Neural cell (in vitro differentiated cells): ENCODE measurements around the gene C10orf62. TPM values are rescaled to one million over a fixed set of nuclear protein-coding genes. Genes with fewer than 3 reads are reported as not detected.

ENCODE experiments used
- H2AFZ ChIP-seq: fragments of 200-600, 300-800 bp; sonication (generic), shearing (Covaris generic); 2 replicates; pipeline ENCODE4 v1.6.0; 2014; ENCODE audit warnings: low read depth, mild to moderate bottlenecking, antibody characterized with exemption, low read length, moderate library complexity
- H3F3A ChIP-seq: fragments of 200-600 bp; shearing (Covaris generic); 2 replicates; pipeline ENCODE4 v1.6.1; 2016; ENCODE audit warnings: mild to moderate bottlenecking, moderate library complexity, mixed read lengths, antibody characterized with exemption, low read length; ENCODE audit not compliant: insufficient read depth, poor library complexity, severe bottlenecking
- H3K27ac ChIP-seq: fragments of 200-600, 300-800 bp; sonication (generic), shearing (Covaris generic); 2 replicates; pipeline ENCODE4 v1.5.1; 2014; ENCODE audit warnings: mild to moderate bottlenecking, low read length, moderate library complexity
- H3K27me3 ChIP-seq: fragments of 300-800, 200-600 bp; sonication (generic), shearing (Covaris generic); 2 replicates; pipeline ENCODE4 v1.6.0; 2014; ENCODE audit warnings: mild to moderate bottlenecking, low read depth, low read length, moderate library complexity; ENCODE audit not compliant: insufficient read depth
- H3K36me3 ChIP-seq: fragments of 300-800, 200-600 bp; sonication (generic), shearing (Covaris generic); 2 replicates; pipeline ENCODE4 v1.5.1; 2014; ENCODE audit warnings: mild to moderate bottlenecking, antibody characterized with exemption, low read length, moderate library complexity; ENCODE audit not compliant: insufficient read depth
- H3K4me2 ChIP-seq: fragments of 300-800, 200-600 bp; sonication (generic), shearing (Covaris generic); 2 replicates; pipeline ENCODE4 v1.6.0; 2014; ENCODE audit warnings: mild to moderate bottlenecking, low read length
- H3K4me3 ChIP-seq: fragments of 300-800, 200-600 bp; sonication (generic), shearing (Covaris generic); 2 replicates; pipeline ENCODE4 v1.5.1; 2014; ENCODE audit warnings: mild to moderate bottlenecking, low read length, moderate library complexity
- H3K79me2 ChIP-seq: fragments of 200-600 bp; shearing (Covaris generic); replicated peaks from 2 replicates; pipeline ENCODE4 v1.6.0; 2014; ENCODE audit warnings: mild to moderate bottlenecking, low read length, moderate library complexity; ENCODE audit not compliant: insufficient read depth
- H3K9ac ChIP-seq: fragments of 300-800, 200-600 bp; sonication (generic), shearing (Covaris generic); 2 replicates; pipeline ENCODE4 v1.6.1; 2016; ENCODE audit warnings: mild to moderate bottlenecking, low read length, mixed read lengths
- H3K9me2 ChIP-seq: fragments of 200-600 bp; shearing (Covaris generic); 2 replicates; pipeline ENCODE4 v1.6.1; 2016; ENCODE audit warnings: mild to moderate bottlenecking, low read length, mixed read lengths; ENCODE audit not compliant: insufficient read depth
- H3K9me3 ChIP-seq: fragments of 200-600, 300-800 bp; sonication (generic), shearing (Covaris generic); 2 replicates; pipeline ENCODE4 v1.6.1; 2016; ENCODE audit warnings: mild to moderate bottlenecking, mixed run types, low read length, moderate library complexity, mixed read lengths
- H4K20me1 ChIP-seq: fragments of 200-600 bp; shearing (Covaris generic); 2 replicates; pipeline ENCODE4 v1.6.1; 2016; ENCODE audit warnings: mild to moderate bottlenecking, mixed run types; ENCODE audit not compliant: insufficient read depth
- CTCF ChIP-seq: fragments of 450-650 bp; IDR thresholded peaks from 2 replicates; pipeline ENCODE4 v1.5.1; 2014; ENCODE audit warnings: antibody characterized with exemption, mild to moderate bottlenecking, moderate library complexity; ENCODE audit not compliant: poor library complexity, severe bottlenecking
- EP300 ChIP-seq: fragments of 450-650 bp; conservative IDR thresholded peaks from 2 replicates; pipeline ENCODE4 v1.6.1; 2014; ENCODE audit warnings: antibody characterized with exemption, mild to moderate bottlenecking, moderate library complexity; ENCODE audit not compliant: poor library complexity, severe bottlenecking
- EZH2 ChIP-seq: fragments of 200-600, 300-800 bp; shearing (Covaris generic), sonication (generic); IDR thresholded peaks from 2 replicates; pipeline ENCODE4 v1.6.1; 2014; ENCODE audit warnings: antibody characterized with exemption, low read length, borderline replicate concordance, mild to moderate bottlenecking; ENCODE audit not compliant: insufficient read depth, poor library complexity, severe bottlenecking
- MXI1 ChIP-seq: fragments of 450-650 bp; conservative IDR thresholded peaks from 2 replicates; pipeline ENCODE4 v1.6.1; 2014; ENCODE audit warnings: antibody characterized with exemption, mild to moderate bottlenecking; ENCODE audit not compliant: poor library complexity, severe bottlenecking
- POLR2AphosphoS5 ChIP-seq: IDR thresholded peaks from 2 replicates; pipeline ENCODE4 v1.6.1; 2012
- RAD21 ChIP-seq: fragments of 450-650 bp; conservative IDR thresholded peaks from 2 replicates; pipeline ENCODE4 v1.6.1; 2014; ENCODE audit warnings: antibody characterized with exemption, mild to moderate bottlenecking, moderate library complexity
- REST ChIP-seq: IDR thresholded peaks from 2 replicates; pipeline ENCODE4 v1.6.1; 2012; ENCODE audit warnings: borderline replicate concordance
- SMC3 ChIP-seq: fragments of 450-650 bp; conservative IDR thresholded peaks from 2 replicates; pipeline ENCODE4 v1.6.1; 2014; ENCODE audit warnings: antibody characterized with exemption, mild to moderate bottlenecking, moderate library complexity; ENCODE audit not compliant: poor library complexity
- TAF1 ChIP-seq: IDR thresholded peaks from 2 replicates; pipeline ENCODE4 v1.6.1; 2012; ENCODE audit warnings: low read depth
- polyA plus RNA-seq: library from polyadenylated mRNA; depleted of rRNA; stranded (reverse); fragments of >200 nt; gene quantifications from 2 replicates; pipeline ENCODE4 v1.2.3, GENCODE V29; 2014

The C10orf62 gene
- polyA plus RNA-seq, 1 donor from 2014 or later = not detected

- Histone ChIP-seq H4K20me1 (no peaks in the 10 kb centered on the region), H3K9me2 (no peaks in the 10 kb centered on the region), H3K4me2 (no peak overlapping the region), H3K27me3 (no peaks in the 10 kb centered on the region), H2AFZ (no peak overlapping the region), H3F3A (no peaks in the 10 kb centered on the region), H3K9ac (no peak overlapping the region), H3K79me2 (no peaks in the 10 kb centered on the region), H3K4me3 (no peak overlapping the region), H3K9me3 (no peaks in the 10 kb centered on the region), H3K36me3 (no peaks in the 10 kb centered on the region), H3K27ac (no peak overlapping the region)
- no peak for TF ChIP-seq REST
- no peak for TF ChIP-seq EP300
- no peak for TF ChIP-seq SMC3
- TF ChIP-seq RAD21 = no peak
- TF ChIP-seq POLR2AphosphoS5 = no peak
- TF ChIP-seq EZH2 = no peak
- no peak for TF ChIP-seq MXI1
- TF ChIP-seq CTCF = no peak
- no peak for TF ChIP-seq TAF1
Observed at GRCh38 chr10:97580421-97581367, 8.8 kb upstream of the C10orf62 start.

- Histone ChIP-seq H2AFZ (no peak overlapping the region), H3K4me2 (no peak overlapping the region), H3K9ac (no peak overlapping the region), H3K9me3 (no peaks in the 10 kb centered on the region), H3K9me2 (no peaks in the 10 kb centered on the region), H3K27ac (no peak overlapping the region), H3K27me3 (no peaks in the 10 kb centered on the region), H3F3A (no peaks in the 10 kb centered on the region), H3K36me3 (no peaks in the 10 kb centered on the region), H4K20me1 (no peaks in the 10 kb centered on the region), H3K79me2 (no peaks in the 10 kb centered on the region), H3K4me3 (no peak overlapping the region)
- TF ChIP-seq CTCF = no peak
- TF ChIP-seq EZH2 = no peak
- no peak for TF ChIP-seq POLR2AphosphoS5
- no peak for TF ChIP-seq RAD21
- no peak for TF ChIP-seq TAF1
- no peak for TF ChIP-seq MXI1
- TF ChIP-seq SMC3 = no peak
- TF ChIP-seq EP300 = no peak
- no peak for TF ChIP-seq REST
Observed at GRCh38 chr10:97582169-97582568, 7.4 kb upstream of the C10orf62 start.
